Measurements from ENCODE around the gene B4GAT1. TPM values are rescaled to one million over a fixed set of nuclear protein-coding genes. Genes with fewer than 3 reads are reported as not detected.
"Not testable (repeated sequence)": the region's sequence is repeated elsewhere in the genome, so short reads cannot be mapped to it uniquely, and the experiment has no call there.

B4GAT1 gene
- total RNA-seq, 1 experiment from 2014 or later: 6.7 TPM

DNA sequence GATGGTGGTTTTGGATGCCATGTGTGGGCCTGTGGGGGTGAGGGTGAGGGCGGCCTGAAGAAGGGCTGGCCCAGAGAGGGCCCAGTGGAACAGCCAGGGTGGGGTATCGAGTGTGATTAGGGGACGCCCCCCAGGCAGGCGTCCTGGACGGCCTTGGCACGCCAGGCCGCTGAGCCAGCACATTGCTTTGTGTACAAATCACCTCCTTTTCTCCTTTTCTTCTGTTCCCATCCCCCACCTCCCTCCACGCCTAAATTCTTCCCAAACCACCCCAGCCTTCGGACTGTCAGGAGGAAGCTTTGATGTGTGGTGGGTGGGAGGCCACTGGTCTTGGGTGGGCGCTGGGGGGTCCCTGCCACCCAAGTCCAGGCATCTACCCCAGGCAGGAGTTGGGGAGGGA, 22.8 kb downstream of the B4GAT1 start:
- CTCF ChIA-PET: interaction anchor here (0.6 to 1.3 kb wide), 3 partner anchors 13 to 294 kb away, joined by 4 to 6 read pairs (median 5); no protein-coding TSS in a partner anchor

DNA sequence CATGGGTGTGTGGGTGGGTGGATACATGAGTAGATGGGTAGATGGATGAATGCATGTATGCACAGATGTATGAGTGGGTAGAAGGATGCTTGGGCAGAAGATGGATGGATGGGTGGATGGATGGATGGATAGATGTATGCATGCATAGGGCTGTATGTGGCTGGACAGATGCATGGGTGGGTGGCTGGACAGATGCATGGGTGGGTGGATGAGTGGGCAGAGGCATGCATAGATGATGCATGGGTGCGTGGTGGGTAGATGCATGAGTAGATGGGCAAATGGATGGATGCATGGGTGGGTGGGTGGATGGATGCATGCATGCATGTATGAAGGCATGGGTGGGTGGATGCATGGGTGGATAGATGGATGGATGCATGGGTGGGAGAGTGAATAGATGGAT, 23.7 kb downstream of the B4GAT1 start:
- Mint-ChIP-seq H3K9me3 (ENCODE audit: unreplicated experiment) (no peaks in the 10 kb centered on the region), H3K36me3 (ENCODE audit: insufficient read depth, unreplicated experiment) (no peaks in the 10 kb centered on the region), H3K27ac (ENCODE audit: low read depth, unreplicated experiment) (no peak overlapping the region), H3K4me1 (ENCODE audit: insufficient read depth, unreplicated experiment) (peaks cover 55% of the 10 kb centered on the region), H3K27me3 (ENCODE audit: insufficient read depth, unreplicated experiment) (no peaks in the 10 kb centered on the region), H3K4me3 (ENCODE audit: unreplicated experiment) (no peak overlapping the region)
- intact Hi-C loops (cut with micrococcal nuclease): no loop called here
- ChIA-PET POLR2A (interaction anchor here (0.8 kb wide), 2 partner anchors 11 to 41 kb away, joined by 3 read pairs; no protein-coding TSS in a partner anchor), CTCF (no interaction called here)
- no peak for DNase-seq (ENCODE audit: unreplicated experiment)
- TF ChIP-seq CTCF (IDR thresholded peaks at IDR 0.05; ENCODE audit: unreplicated experiment): no peak
- no TSS peak for BruUV-seq (replicated peaks)

More for the DNA sequence above, 22.8 kb downstream of the B4GAT1 start:
- no peak overlapping the region for H3K27ac Mint-ChIP-seq (ENCODE audit: low read depth, unreplicated experiment)
- H3K4me1 Mint-ChIP-seq (ENCODE audit: insufficient read depth, unreplicated experiment): peaks cover 47% of the 10 kb centered on the region
- H3K4me3 Mint-ChIP-seq (ENCODE audit: unreplicated experiment): no peak overlapping the region
- H3K9me3 Mint-ChIP-seq (ENCODE audit: unreplicated experiment): no peaks in the 10 kb centered on the region
- no peak for DNase-seq (ENCODE audit: unreplicated experiment)
- intact Hi-C loops (cut with micrococcal nuclease): no loop called here
- no peaks in the 10 kb centered on the region for H3K36me3 Mint-ChIP-seq (ENCODE audit: insufficient read depth, unreplicated experiment)
- no peaks in the 10 kb centered on the region for H3K27me3 Mint-ChIP-seq (ENCODE audit: insufficient read depth, unreplicated experiment)
- POLR2A ChIA-PET: interaction anchor here (0.8 to 1.2 kb wide), 5 partner anchors 12 to 41 kb away, joined by 3 to 5 read pairs (median 3); partner anchors contain the start of gene BRMS1
- TF ChIP-seq CTCF (IDR thresholded peaks at IDR 0.05; ENCODE audit: unreplicated experiment): no peak
- BruUV-seq (replicated peaks): no TSS peak

DNA sequence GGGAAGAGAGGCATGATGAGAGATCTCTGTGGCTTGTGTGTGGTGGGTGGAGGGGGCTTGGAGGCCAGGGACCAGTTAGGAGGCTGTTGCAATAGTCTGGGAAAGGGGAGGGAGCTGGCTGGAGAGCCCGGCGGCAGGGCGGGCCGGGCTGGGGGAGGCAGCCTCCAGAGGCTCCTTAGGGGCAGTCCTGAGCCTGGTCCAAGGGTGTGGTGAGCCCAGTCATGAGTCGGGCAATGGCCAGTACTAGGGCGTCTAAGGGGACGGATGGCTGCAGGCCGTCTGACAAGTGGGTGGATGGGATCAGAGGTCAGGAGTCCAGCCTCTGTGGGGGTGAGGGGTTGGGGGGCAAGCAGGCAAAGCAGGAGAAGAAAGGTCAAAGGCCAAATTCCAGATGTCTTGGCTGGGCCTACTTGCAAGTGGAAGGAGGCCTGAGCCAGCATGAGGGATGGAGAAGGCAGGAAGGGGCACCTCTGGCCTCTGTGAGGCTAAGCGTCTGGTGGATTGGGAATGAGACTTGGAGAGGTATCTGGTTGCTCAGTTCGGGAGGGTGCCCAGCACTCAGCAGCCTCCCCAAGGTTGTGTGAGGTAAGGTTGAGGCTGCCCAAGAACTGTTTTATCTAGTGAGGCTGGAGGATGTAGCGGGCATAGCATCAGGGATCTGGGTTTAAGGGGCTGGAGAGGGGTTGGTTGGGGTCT, 24.5 kb downstream of the B4GAT1 start:
- CTCF ChIA-PET: interaction anchor here (0.6 kb wide), 1 partner anchor 65 kb away, joined by 3 read pairs; no protein-coding TSS in a partner anchor
- peaks cover 51% of the 10 kb centered on the region for H3K4me1 Mint-ChIP-seq (ENCODE audit: insufficient read depth, unreplicated experiment)
- TF ChIP-seq CTCF (IDR thresholded peaks at IDR 0.05; ENCODE audit: unreplicated experiment): no peak
- no peaks in the 10 kb centered on the region for H3K9me3 Mint-ChIP-seq (ENCODE audit: unreplicated experiment)
- H3K36me3 Mint-ChIP-seq (ENCODE audit: insufficient read depth, unreplicated experiment): no peaks in the 10 kb centered on the region
- no peaks in the 10 kb centered on the region for H3K27me3 Mint-ChIP-seq (ENCODE audit: insufficient read depth, unreplicated experiment)
- intact Hi-C loops (cut with micrococcal nuclease): no loop called here
- no TSS peak for BruUV-seq (replicated peaks)
- H3K27ac Mint-ChIP-seq (ENCODE audit: low read depth, unreplicated experiment): no peak overlapping the region
- no peak overlapping the region for H3K4me3 Mint-ChIP-seq (ENCODE audit: unreplicated experiment)
- DNase-seq (ENCODE audit: unreplicated experiment): no peak
- POLR2A ChIA-PET: interaction anchor here (1.3 kb wide), 1 partner anchor 10 kb away, joined by 4 read pairs; no protein-coding TSS in a partner anchor

DNA sequence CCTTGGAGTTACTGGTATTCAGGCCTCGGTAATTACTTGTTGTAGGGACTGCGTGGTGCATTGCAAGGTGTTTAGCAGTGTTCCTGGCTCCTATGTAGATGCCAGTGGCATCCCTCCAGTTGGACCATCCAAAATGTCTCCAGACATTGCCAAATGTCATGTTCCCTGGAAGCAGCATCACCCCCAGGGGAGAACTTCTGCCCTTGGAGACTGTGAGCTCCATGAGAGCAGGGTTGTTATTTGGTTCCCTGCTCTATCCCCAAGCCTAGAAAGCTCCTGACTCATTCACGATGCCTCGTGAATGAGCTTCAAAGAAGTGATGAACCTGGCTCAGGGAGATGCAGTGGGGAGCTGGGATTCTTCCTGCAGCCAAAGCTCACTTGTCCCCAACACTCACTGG, 25.8 kb downstream of the B4GAT1 start:
- no peak overlapping the region for H3K4me3 Mint-ChIP-seq (ENCODE audit: unreplicated experiment)
- no peaks in the 10 kb centered on the region for H3K36me3 Mint-ChIP-seq (ENCODE audit: insufficient read depth, unreplicated experiment)
- no peak for TF ChIP-seq CTCF (IDR thresholded peaks at IDR 0.05; ENCODE audit: unreplicated experiment)
- CTCF ChIA-PET: interaction anchor here (0.6 to 1.0 kb wide), 2 partner anchors 9 to 260 kb away, joined by 3 to 4 read pairs; no protein-coding TSS in a partner anchor
- H3K9me3 Mint-ChIP-seq (ENCODE audit: unreplicated experiment): no peaks in the 10 kb centered on the region
- H3K27me3 Mint-ChIP-seq (ENCODE audit: insufficient read depth, unreplicated experiment): no peaks in the 10 kb centered on the region
- intact Hi-C loops (cut with micrococcal nuclease): no loop called here
- no peak overlapping the region for H3K27ac Mint-ChIP-seq (ENCODE audit: low read depth, unreplicated experiment)
- peaks cover 41% of the 10 kb centered on the region for H3K4me1 Mint-ChIP-seq (ENCODE audit: insufficient read depth, unreplicated experiment)
- DNase-seq (ENCODE audit: unreplicated experiment): no peak
- BruUV-seq (replicated peaks): no TSS peak
- POLR2A ChIA-PET: interaction anchor here (0.7 to 1.1 kb wide), 2 partner anchors 14 to 64 kb away, joined by 3 to 4 read pairs; partner anchors contain the start of gene RIN1

- H3K27me3 Mint-ChIP-seq (ENCODE audit: insufficient read depth, unreplicated experiment); H3K4me3 Mint-ChIP-seq (ENCODE audit: unreplicated experiment); BruUV-seq (replicated peaks); H3K27ac Mint-ChIP-seq (ENCODE audit: low read depth, unreplicated experiment); H3K36me3 Mint-ChIP-seq (ENCODE audit: insufficient read depth, unreplicated experiment); intact Hi-C loops (cut with micrococcal nuclease); H3K9me3 Mint-ChIP-seq (ENCODE audit: unreplicated experiment); POLR2A ChIA-PET; DNase-seq (ENCODE audit: unreplicated experiment): not testable (repeated sequence)
- peaks cover 33% of the 10 kb centered on the region for H3K4me1 Mint-ChIP-seq (ENCODE audit: insufficient read depth, unreplicated experiment)
- CTCF ChIA-PET: interaction anchor here (0.7 kb wide), 1 partner anchor 10 kb away, joined by 4 read pairs; no protein-coding TSS in a partner anchor
Measured at GRCh38 chr11:66320748-66321147, 26.7 kb downstream of the B4GAT1 start.

DNA sequence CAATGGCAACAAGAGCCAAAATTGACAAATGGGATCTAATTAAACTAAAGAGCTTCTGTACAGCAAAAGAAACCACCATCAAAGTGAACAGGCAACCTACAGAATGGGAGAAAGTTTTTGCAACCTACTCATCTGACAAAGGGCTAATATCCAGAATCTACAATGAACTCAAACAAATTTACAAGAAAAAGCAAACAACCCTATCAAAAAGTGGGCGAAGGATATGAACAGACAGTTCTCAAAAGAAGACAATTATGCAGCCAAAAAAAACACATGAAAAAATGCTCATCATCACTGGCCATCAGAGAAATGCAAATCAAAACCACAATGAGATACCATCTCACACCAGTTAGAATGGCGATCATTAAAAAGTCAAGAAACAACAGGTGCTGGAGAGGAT, 27.1 kb downstream of the B4GAT1 start:
- POLR2A ChIA-PET; intact Hi-C loops (cut with micrococcal nuclease): not testable (repeated sequence)

More for the DNA sequence above, 27.1 kb downstream of the B4GAT1 start:
- BruUV-seq (replicated peaks); H3K27me3 Mint-ChIP-seq (ENCODE audit: insufficient read depth, unreplicated experiment); H3K9me3 Mint-ChIP-seq (ENCODE audit: unreplicated experiment); DNase-seq (ENCODE audit: unreplicated experiment); H3K36me3 Mint-ChIP-seq (ENCODE audit: insufficient read depth, unreplicated experiment); H3K27ac Mint-ChIP-seq (ENCODE audit: low read depth, unreplicated experiment); H3K4me3 Mint-ChIP-seq (ENCODE audit: unreplicated experiment): not testable (repeated sequence)
- CTCF ChIA-PET: interaction anchor here (0.7 kb wide), 1 partner anchor 9 kb away, joined by 4 read pairs; no protein-coding TSS in a partner anchor
- peaks cover 34% of the 10 kb centered on the region for H3K4me1 Mint-ChIP-seq (ENCODE audit: insufficient read depth, unreplicated experiment)

Measured in MCF 10A (cell line).